GM12801 (cell line): ENCODE results near the gene TMC1.

ENCODE experiments used
- CTCF ChIP-seq: IDR thresholded peaks from one replicate; pipeline ENCODE4 v1.5.1; 2011; ENCODE audit warnings: control low read depth; ENCODE audit not compliant: insufficient read length; ENCODE audit errors: extremely low read depth

TMC1 gene

GRCh38 chr9:72480921-72481320 is 40.5 kb upstream of the TMC1 start:
- no peak for TF ChIP-seq CTCF

GRCh38 chr9:72485821-72486593 is 35.4 kb upstream of the TMC1 start:
- no peak for TF ChIP-seq CTCF

DNA sequence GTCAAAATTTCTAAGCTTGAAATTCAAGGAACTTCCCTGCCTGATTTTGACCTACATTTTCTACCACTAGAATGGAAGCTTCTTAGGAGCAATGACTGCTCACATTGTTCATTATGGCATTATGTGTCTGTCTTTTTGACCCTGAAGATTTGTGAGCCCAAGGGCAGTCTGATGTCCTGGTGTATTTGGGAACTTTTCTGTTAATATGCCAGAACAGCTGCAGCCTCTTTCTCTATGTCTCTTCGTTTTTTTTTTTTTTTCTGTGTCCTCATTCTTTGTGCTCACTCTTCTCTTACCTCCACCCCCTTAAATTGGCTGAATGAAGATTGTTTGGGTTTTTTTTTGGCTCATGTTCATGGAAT is 34.8 kb upstream of the TMC1 start:
- TF ChIP-seq CTCF: no peak

DNA sequence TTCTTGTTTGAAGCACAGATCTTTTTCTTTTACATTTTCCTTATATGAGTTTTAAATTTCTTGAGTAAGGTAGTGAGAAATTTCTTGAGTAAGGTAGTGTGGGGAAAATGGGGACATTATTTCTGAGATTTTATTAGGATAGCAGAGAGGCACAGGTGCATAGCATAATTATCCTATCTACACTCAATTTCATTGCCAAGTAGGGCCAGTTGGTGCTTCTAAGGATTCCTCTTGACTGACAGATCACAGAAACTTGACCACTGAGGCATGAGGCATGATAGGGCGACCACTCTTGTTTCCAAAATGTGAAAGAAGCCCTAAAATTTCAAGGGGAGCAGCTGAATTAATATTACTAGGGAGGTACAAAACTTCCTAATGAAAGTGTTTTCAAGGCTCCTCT is 31.4 kb upstream of the TMC1 start:
- TF ChIP-seq CTCF: no peak

GRCh38 chr9:72491242-72491641 is 30.2 kb upstream of the TMC1 start:
- TF ChIP-seq CTCF: no peak

DNA sequence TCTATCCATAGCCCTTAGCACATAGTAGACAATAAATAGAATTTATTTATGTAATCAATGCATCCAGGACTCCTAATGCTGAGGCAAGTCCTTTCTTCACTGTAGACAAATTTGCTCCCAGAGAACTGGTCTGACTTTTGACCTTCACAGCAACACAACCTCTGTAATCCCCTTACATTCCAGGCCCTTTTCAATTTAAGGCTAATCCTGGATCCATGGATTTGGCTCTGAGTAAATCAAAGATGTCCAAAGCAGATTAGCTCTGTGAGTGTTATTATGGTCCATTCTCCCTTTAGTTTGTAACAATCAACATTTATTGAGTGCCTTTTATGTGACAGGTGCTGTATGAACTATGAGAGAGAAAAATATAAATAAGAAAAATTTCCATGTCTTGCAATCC is 27.4 kb upstream of the TMC1 start:
- no peak for TF ChIP-seq CTCF

DNA sequence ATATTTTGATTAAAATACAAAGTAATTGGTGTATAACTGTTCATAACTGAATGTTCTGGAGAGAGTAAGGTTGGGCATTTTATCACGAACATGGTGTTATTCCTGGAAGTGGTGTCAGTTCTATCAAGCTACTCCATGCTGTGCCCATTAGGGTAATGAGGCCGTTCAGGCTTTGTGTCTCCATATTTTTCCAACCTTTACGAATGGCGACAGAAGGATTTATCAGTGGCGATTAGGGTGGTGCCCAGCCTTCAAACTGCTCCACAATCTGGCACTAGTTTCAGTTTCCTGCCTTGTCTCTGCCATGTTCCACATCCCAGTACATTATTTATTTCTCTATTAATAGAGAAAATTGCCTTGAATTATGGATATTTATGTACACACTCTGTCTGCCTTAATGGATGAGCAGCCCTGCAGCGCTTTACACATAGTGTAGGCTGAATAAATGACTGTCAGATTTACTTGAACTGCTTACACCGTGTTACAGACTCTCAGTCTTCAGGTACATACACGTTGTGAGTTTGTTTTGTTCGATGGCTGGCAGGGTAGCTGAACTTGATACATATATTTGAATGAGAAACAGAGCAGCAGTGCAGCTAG is 23.9 kb upstream of the TMC1 start:
- no peak for TF ChIP-seq CTCF

GRCh38 chr9:72506615-72507014 is 14.8 kb upstream of the TMC1 start:
- no peak for TF ChIP-seq CTCF
